SK-N-DZ (cell line): Measurements from ENCODE around the gene PLA2G1B.
"Not testable (repeated sequence)": the region's sequence is repeated elsewhere in the genome, so short reads cannot be mapped to it uniquely, and the experiment has no call there.

ENCODE experiments used
- DNase-seq: peaks from one replicate; pipeline ENCODE4 v3.0.0-alpha.2; 2015; ENCODE audit warnings: low spot score

Gene PLA2G1B

DNA sequence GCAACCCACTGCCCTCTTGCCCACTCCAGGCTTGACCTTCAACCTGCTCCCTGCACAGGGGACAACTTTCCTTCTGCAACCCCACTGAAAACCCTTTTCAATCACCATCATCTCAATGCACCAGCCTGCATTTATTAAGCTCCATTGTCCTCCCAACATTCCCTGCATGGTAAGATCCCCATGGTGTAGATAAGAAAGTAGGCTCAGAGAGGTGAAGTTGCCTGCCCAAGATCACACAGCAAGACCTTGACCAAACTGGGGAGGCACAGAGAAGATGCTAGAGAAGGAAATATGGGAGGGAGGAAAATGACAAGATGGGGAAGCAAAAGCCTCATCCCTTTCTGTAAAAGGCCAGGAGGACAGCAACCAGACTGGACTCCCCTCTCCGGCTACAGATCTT is 31.5 kb upstream of the PLA2G1B start:
- no peak for DNase-seq

DNA sequence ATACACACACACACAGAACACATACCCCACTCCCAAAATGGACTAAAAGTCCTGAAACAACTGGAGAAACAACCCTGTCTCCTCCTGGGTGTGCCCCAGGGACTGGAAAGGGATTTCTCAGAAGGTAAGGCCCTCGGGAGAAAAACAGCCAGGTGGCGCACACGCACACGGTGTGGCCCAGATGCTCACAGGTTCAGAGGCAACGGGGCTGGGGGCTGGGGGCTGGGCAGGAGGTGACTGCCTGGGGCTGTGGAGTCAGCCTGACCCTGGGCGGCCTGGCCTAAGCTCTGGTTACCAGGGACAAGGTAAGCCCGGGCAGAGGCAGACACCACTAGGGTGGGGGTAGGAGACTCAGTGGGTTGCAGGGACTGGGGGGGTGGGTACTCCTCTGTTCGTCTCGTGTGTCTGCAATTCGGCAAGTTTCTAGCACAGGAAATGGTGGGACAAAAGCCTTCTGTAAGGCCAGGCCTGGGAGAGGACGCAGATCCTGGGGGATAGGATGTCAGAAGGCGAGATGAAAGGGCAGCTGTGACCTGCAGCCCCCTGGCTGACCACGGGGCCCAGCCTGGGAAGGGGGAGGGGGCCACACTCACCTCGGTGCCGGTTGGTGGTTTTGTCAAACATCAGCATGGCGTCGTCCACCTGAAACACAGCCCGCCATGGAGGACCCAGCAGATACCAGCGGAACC is 31.0 kb upstream of the PLA2G1B start:
- no peak for DNase-seq

DNA sequence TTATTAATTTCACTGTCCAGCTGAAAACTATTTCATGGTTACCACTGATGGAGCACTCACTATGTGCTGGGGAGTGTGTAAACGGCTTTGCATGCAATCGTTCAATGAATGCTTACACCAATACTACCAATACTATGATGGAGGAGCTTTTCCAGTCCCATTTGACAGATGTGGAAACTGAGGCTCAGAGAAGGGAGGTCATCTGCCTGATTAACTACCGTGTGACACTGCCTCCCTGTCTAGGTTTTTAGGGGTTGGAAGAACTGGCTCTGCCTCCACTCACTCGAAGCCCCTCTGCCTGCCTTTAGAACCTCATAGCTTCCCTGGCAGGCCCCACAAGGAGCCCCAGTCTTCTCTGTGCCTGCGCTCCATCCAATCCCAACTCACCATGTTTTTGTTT is 29.5 kb upstream of the PLA2G1B start:
- no peak for DNase-seq

DNA sequence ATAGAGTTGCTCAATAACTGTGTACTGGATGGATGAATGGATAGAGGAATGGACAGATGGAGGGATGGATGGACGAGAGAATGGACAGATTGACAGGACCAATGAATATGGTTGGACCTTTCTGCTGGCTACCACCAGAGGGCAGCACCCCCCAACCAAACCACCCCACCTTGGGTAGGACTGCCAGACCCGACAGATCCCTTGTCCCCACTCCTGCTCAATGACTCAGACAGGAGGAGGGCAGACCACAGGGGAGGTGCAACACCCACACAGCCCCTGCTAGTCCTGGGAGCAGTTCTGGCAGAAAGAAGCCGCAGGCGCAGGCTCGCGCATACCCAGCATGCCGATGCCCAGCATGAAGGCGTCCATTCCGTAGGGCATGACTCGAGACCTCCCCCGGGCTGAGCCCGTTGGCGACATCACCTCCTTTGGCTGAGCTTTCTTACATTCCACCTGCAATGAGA is 29.0 kb upstream of the PLA2G1B start:
- DNase-seq, result peak; percentile 71

DNA sequence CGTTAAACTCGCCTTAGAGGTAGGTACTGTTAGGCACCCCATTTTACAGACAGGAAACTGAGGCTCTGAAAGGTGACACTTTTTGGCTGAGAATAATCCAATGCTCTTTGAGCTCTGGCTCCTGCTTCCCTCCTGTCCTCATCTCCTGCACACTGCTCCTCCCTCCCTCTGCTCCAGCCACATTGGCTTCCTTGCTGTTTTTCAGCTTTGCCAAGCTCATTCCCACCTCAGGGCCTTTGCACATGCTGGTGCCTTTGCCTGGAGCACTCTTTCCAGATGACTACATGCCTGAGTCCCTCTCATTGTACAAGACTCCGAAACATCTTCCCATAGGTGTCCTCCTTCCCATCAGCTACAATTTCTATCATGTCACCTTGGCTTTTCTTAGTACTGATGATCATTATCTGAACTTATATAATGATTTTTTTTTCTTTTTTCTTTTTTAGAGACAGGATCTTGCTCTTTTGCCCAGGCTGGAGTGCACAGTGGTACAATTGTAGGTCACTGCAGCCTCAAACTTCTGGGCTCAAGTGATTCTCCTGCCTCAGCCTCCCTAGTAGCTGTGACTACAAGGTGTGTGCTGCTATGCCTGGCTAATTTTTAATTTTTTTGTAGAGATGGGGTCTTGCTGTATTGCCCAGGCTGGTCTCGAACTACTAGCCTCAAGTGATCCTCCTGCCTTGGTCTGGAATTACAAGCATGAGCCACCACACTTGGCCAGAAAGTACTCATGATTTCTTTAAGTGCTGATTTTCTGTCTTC is 26.2 kb upstream of the PLA2G1B start:
- no peak for DNase-seq

DNA sequence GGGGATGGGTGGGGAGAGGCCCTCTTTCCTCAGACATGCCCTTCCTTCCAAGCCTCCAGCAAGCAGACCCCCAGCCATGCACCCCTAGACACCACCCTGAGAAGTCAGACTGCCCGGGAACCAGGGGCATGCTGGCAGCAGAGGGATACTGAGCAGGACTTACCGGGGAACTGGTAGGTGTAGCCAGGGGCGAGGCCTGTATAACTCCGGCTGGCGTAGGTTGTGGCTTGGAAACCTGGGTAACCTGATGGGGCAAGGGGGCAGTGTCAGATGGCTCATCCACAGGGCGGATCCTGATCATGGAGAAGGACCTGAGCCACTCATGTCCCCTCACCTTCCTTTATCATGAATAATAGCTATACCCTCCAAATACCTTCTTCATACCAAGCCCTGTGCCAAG is 25.6 kb upstream of the PLA2G1B start:
- DNase-seq, result no peak

DNA sequence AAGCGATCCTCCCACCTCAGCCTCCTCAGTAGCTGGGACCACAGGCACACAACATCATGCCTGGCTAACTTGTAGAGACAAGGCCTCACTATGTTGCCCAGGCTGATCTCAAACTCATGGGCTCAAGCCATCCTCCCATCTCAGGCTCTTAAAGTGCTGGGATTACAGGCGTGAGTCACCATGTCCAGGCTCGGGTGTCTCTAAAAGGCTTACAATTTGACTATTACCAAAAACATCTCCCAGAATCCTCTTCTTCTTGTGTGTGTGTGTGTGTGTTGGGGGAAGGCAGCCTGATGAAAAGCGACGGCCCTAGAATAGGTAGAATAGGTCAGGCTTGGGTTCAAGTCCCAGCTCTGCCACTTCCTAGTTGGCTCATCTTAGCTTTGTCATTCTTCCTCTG is 24.5 kb upstream of the PLA2G1B start:
- DNase-seq, result no peak

DNA sequence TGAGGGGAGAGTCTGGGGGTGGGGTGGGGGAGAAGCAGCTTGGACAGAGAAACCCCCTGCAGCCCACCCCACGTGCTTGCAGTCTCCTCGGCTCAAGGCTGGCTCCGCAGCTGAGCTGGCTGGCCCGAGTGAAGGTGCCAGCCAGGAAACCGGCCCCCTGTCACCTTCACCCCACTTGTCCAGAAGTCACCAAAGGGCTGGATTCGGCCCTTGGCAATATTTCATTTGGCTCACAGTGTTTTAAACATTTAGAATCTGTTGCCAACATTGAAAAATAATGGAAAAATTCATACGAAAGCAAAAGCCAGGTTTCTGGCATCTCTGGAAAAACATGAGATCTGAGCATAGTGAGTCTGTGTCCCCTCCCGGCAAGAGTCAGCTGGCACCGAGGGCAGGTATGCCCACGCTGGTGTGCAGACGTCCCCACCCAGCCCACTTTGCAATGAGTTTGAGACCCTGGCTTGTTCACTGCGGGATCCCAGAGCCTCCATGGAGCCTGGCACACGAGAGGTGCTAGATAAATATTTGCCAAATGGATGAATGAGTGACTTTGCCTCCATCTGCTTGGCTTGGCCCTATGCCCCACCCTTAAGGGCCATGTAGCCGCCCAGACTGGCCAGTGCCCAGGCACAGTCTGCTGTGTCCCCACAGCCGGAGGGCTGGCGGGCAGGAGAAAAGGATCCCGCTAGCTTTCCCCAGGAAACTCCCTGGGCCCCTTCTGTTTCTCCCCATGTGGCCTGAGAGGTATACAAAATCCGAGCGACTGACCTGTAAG is 23.2 kb upstream of the PLA2G1B start:
- no peak for DNase-seq

DNA sequence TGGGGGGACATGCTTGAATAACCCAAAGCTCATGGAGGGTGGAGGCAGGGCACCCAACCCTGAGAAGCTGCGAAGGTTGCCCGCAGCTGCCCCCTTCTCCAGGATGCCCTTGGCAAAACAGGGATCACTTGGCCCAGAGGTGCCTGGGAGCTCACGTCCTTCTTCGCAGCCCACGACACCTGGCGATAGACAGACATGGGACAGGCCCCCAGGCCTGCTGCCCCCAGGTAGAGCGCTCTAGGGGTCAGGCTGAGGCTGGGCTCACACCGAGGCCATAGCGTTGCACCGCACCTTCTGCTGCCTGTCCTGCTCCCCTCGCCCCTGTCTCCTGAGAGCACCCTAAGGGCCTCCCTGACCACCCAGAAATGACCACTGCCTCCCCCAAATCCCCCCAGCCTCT is 20.2 kb upstream of the PLA2G1B start:
- DNase-seq, result no peak

DNA sequence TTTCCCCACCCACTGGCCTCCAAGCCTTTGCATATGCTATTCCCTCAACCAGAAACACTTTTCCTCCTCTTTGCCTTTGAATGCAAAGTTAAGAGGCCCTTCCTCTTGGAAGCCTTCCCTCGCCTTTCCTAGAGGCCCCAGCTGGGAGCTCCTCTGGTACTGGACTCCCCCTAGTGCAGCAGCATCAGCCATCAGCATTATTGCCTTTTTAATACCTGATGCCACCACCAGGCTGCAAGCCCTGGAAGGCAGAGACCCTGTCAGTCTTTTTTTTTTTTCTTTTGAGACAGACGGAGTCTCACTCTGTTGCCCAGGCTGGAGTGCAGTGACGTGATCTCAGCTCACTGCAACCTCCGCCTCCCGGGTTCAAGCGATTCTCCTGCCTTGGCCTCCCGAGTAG is 19.1 kb upstream of the PLA2G1B start:
- no peak for DNase-seq

DNA sequence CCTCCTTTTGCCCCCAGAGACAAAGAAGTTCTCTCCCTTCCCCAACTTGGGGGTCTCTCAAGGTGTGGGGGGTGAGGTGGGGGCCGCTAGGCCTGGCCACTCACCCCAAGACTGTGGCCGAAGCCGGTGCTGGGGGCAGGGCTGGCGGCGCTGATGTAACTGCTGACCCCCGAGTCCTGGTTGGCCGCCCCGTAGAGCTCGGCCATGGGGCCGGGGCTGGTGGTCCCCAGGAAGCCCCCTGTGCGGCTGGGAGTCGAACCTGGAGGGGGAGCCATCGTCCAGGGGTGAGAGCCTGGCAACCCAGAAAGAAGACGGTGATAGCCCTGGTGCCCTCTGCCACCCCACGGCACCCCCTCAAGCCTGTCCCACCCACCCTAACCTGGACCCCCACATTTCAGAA is 18.5 kb upstream of the PLA2G1B start:
- DNase-seq, result no peak

DNA sequence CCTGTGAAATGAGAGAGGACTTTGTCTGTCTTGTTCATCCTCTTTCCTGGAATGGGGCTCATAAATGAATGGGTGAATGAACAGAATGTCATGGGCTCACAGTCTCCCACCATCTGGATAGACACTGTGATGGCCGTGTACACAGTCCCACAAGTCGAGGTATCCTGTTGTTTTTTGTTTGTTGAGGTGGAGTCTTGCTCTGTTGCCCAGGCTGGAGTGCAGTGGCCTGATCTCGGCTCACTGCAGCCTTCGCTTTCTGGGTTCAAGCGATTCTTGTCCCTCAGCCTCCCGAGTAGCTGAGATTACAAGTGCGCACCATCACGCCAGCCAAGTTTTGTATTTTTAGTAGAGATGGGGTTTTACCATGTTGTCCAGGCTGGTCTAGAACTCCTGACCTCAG is 16.1 kb upstream of the PLA2G1B start:
- no peak for DNase-seq

DNA sequence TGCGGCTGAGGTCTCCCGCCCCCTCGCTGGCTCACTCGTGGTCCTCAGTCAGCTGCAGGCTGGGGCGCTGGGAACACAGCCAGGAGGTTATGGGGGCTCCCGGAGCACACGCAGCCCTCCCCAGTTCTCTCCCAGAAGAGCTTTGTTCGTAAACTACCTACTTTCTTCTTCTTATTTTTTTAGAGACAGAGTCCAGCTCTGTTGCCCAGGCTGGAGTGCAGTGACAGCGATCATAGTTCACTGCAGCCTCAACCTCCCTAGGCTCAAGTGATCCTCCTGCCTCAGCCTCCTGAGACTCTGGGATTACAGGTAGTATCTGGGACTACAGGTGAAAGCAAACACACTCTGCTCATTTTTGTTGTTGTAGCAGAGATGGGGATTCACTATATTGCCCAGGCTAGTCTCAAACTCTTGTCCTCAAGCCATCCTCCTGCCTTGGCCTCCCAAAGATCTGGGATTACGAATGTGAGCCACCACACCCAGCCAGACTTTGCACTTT is 15.5 kb upstream of the PLA2G1B start:
- no peak for DNase-seq

DNA sequence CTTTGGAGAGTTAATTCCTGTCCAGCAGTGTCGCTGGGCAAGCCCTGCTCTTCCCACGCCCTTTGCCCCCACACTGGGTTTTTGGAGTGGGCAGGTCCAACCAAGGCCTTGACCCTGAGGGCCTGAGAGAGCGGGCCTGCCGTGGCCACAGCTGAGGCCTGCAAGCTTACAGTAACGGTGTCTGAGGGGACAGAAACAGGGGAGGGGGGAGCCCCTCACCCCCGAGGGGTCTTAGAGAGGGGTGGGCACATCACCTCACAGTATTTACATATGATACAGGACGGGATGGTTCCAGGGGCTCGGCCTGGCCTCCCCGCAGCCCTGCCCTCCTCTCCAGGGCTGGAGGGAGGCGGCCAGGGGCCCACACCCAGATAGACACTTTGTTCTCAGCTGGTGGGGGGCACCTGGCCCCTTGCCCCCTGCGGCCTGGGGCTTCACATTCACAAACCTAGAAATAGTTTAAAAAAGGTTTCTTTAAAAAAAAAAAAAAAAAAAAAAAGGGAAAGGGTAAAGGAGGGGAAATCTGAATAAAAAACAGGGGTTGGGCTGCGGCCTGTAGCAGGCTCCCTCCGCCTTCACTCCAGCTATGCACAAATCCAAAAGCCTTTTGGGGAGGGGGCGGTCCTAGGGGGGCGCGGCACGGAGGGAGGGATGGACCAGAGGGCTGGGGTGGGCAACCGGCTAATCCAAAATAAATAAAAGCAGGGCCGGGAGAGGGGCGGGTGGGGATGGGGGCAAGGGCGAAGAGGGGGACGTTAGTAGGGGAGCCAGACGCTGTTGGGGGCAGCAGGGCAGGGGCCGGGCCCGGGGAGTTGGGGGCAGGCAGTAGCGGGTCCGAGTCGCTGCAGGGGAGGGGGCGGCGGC is 14.8 kb upstream of the PLA2G1B start:
- DNase-seq, result no peak

DNA sequence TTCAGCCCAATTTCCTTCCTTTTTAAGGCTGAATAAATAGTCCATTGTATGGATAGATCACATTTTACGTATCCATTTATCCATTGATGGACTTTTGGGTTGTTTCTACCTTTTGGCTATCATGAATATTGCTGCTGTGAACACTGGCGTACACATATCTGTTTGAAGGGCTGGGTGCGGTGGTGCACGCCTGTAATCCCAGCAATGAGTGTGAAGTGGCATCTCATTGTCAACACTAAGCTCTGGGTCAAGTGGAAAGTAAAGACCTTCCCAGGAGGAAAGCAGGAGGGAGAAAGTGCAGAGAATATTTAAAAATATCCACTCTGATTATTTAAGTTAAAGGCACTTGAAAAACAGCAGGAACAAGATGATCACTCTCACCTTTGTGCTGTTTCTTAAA is 11.7 kb upstream of the PLA2G1B start:
- DNase-seq, result no peak

DNA sequence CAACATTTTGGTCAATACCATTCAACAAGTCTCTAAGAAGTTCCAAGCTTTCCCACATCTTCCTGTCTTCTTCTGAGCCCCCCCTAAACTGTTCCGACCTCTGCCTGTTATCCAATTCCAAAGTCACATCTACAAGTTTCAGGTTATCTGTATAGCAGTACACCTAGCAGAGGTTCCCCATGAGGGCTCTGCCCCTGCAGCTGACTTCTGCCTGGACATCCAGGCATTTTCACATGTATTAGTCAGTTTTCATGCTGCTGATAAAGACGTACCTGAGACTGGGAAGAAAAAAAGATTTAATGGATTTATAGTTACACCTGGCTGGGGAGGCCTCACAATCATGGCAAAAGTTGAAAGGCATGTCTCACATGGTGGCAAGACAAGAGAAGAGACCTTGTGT is 10.2 kb upstream of the PLA2G1B start:
- no peak for DNase-seq

DNA sequence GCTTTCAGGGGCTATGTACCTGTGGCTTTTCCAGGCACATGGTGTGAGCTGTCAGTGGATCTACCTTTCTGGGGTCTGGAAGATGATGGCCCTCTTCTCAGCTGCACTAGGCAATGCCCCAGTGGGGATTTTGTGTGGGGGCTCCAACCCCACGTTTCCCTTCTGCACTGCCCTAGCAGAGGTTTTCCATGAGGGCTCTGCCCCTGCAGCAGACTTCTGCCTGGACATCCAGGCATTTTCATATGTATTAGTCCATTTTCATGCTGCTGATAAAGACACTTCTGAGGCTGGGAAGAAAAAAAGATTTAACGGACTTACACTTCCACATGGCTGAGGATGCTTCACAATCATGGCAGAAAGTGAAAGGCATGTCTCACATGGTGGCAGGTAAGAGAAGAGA is 8.8 kb upstream of the PLA2G1B start:
- DNase-seq, result not testable (repeated sequence)

DNA sequence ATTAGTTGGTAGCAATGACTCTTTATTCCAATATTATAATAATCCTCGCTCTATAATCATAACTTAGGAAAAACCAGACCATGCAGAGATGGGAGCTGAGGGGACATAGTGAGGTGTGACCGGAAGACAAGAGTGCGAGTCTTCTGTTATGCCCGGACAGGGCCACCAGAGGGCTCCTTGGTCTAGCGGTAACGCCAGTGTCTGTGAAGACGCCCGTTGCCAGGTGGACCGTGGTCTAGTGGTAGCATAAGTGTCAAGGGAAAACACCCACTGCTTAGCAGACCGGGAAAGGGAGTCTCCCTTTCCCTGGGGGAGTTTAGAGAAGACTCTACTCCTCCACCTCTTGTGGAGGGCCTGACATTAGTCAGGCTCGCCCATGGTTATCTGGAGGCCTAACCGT is 7.9 kb upstream of the PLA2G1B start:
- peak; percentile 72 for DNase-seq

DNA sequence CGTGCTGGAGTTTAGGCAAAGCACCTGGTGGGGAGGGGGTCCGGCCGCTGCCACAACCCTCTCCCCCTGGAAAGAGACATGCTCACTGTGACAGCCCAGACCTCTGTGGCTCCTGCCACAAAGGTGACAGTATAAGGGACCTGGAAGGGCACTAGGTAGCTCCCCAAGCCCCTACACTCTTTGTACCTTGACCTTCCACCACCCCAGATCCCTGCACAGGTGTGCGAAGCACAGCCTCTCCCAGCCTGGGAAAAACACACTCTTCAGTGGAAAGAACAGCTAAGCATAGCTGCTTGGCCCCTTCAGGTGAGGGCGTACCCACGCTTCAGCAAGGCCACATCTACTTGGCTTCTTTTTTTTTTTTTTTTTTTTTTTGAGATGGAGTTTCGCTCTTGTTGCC is 4.9 kb upstream of the PLA2G1B start:
- no peak for DNase-seq

DNA sequence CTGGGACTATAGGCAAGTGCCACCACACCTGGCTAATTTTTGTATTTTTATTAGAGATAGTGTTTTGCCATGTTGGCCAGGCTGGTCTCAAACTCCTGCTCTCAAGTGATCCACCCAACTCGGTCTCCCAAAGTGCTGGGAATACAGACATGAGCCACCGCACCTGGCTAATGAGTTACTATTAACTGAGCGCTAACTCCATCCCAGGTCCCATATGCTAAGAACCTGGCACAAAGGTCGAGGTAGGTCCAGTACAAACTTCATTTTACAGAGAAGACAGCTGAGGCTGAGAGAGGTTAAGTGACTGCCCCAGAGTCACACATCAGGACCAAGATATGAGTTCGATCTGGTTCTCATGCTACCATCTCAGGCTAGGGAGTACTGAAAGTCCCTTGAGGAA is 4.5 kb upstream of the PLA2G1B start:
- DNase-seq, result no peak

DNA sequence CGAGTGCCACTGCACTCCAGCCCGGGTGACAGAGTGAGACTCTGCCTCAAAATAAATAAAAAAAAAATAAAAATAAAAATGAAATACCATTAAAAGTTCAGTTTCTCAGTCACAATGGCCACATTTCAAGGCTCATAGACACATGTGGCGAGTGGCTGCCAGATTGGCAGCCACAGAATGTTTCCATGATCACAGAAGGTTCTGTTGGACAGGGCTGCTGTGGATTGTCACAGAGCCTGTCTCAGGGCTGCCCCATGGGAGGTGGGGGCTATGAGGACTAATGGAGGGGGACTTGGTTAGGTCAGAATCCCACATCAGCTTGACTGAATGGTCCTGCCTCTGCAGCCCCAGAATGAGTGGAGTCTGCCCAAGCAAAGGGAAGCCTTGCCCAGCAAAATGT is 3.8 kb upstream of the PLA2G1B start:
- DNase-seq, result no peak
